Psoas muscle (tissue), 8 donors: Measurements from ENCODE around the gene AFAP1. TPM values are rescaled to one million over a fixed set of nuclear protein-coding genes. Genes with fewer than 3 reads are reported as not detected.
"Not testable (repeated sequence)": the region's sequence is repeated elsewhere in the genome, so short reads cannot be mapped to it uniquely, and the experiment has no call there.

ENCODE experiments used
- ATAC-seq, 4 donors: fragments of 200-7000 bp; cut with Tn5 transposase; one replicate each; pipeline ENCODE4 v1.9.1; 2020; ENCODE audit warnings: moderate library complexity in 3 of 4, mild to moderate bottlenecking in 2 of 4
- DNase-seq, 2 donors: peaks; one replicate each; pipeline ENCODE4 v3.0.0-alpha.2; 2020
- H3K27ac ChIP-seq: fragments of 200-600 bp; one replicate; pipeline ENCODE4 v1.8.0; 2022
- H3K27me3 ChIP-seq, 3 donors: fragments of 200-600 bp in 1 of 3; one replicate each; pipeline versions ENCODE4 v1.6.1 to v1.8.0; 2013 to 2022; ENCODE audit warnings: low read length in 2 of 3, mild to moderate bottlenecking in 2 of 3, moderate library complexity in 1 of 3; ENCODE audit not compliant: insufficient read depth in 3 of 3
- H3K36me3 ChIP-seq, 2 donors: fragments of 200-600 bp in 1 of 2; one replicate each; pipeline versions ENCODE4 v1.6.1 to v1.8.0; 2013 to 2022; ENCODE audit warnings: low read depth in 1 of 2, mild to moderate bottlenecking in 1 of 2, moderate library complexity in 1 of 2; ENCODE audit not compliant: insufficient read depth in 1 of 2
- H3K4me1 ChIP-seq: fragments of 200-600 bp; one replicate; pipeline ENCODE4 v1.8.0; 2022
- H3K4me3 ChIP-seq: fragments of 200-600 bp; one replicate; pipeline ENCODE4 v1.8.0; 2022; ENCODE audit warnings: mild to moderate bottlenecking
- H3K9me3 ChIP-seq: fragments of 200-600 bp; one replicate; pipeline ENCODE4 v1.8.0; 2022
- WGBS, 3 donors: extraction: QIAGEN DNeasy Blood & Tissue Kit; methylation state at CpG; one replicate each; pipeline versions ENCODE4 v1.1.6 to v1.1.7; 2013; 5-methylcytosine and 5-hydroxymethylcytosine counted together
- intact Hi-C, 2 donors: fragments of 100-400 bp; cut with DNase I; formaldehyde crosslinking; loops; one replicate each; pipeline versions ENCODE4 v1.11.0 to v1.14.2; 2022
- polyA plus RNA-seq, 3 donors: library from polyadenylated mRNA; stranded (reverse); fragments of 200-250 nt; gene quantifications; one replicate each; pipeline ENCODE4 v1.2.3, GENCODE V29; 2013
- total RNA-seq, 4 donors: library from RNA; stranded (reverse); fragmentation: NEBNext Ultra II Directional in 2 of 4; extraction: Animal tissue kit (Norgen Biotek cat#: 25700) in 2 of 4; gene quantifications; one replicate each; pipeline versions ENCODE4 v1.2.1 to v1.2.4, GENCODE V29; 2021 to 2023
- TF ChIP-seq, protein P1 (sequence below): fragments of 200-600 bp; IDR thresholded peaks from one replicate; pipeline ENCODE4 v1.8.0; 2022; ENCODE audit warnings: antibody characterized with exemption
- donor health status: healthy with polysubstance abuse.
- donor health status: DM: no; HTN: no; CAD: no; lungs with moderate emphysema.
- donor health status: Bipolar disorder and iron deficiency.
- donor health status: healthy.
- donor health status: DM: yes; HTN: yes; CAD: no.
- donor health status: DM: no; HTN: no; CAD: no.
- donor health status: DM: no; HTN: no; CAD: no.
- donor health status: DM: yes; HTN: yes; CAD: no.

AFAP1 gene
- total and polyA plus RNA-seq, 7 donors, result 1.3 to 11.4 (median 2.6) TPM

DNA sequence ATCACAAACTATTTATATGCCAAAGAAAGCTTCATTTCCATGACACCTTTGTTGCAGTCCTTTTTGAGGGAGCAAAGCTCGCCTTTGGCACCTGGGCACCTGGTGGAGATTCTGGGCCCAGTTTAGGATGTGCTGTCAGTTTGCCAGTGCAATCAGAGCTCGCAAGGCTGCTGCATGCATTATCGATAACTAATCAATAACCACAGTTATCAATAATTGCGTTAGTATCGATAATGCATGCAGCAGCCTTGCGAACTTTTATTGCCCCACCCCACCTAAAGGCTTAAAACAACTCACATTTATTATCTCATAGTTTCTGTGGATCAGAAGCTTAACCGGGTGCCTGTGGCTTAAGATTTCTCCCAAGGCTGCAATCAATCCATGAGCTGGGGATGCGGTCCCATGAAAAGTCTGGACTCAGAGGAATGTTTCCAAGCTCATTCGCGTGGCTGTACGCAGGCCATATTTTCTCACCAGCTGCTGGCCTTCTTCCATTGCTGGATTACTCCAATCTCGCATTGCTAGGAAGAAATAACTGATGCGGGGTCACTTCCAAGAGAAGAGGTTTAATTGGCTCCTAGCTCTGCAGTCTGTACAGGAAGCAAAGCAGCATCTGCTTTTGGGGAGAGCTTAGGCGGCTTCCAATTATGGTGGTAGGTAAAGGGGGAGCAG is 6.2 kb upstream of the AFAP1 start:
- no peak overlapping the region for H3K4me3 ChIP-seq
- no peak overlapping the region for H3K27ac ChIP-seq
- DNase-seq (no peak), ATAC-seq (no peak)
- TF ChIP-seq, protein P1, sequence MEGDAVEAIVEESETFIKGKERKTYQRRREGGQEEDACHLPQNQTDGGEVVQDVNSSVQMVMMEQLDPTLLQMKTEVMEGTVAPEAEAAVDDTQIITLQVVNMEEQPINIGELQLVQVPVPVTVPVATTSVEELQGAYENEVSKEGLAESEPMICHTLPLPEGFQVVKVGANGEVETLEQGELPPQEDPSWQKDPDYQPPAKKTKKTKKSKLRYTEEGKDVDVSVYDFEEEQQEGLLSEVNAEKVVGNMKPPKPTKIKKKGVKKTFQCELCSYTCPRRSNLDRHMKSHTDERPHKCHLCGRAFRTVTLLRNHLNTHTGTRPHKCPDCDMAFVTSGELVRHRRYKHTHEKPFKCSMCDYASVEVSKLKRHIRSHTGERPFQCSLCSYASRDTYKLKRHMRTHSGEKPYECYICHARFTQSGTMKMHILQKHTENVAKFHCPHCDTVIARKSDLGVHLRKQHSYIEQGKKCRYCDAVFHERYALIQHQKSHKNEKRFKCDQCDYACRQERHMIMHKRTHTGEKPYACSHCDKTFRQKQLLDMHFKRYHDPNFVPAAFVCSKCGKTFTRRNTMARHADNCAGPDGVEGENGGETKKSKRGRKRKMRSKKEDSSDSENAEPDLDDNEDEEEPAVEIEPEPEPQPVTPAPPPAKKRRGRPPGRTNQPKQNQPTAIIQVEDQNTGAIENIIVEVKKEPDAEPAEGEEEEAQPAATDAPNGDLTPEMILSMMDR, result no peak
- 63 to 66% (median 65%) methylated on average over 14 of the region's 14 CpGs for WGBS, 3 donors
- no peaks in the 10 kb centered on the region for H3K27me3 ChIP-seq
- H3K9me3 ChIP-seq, result no peaks in the 10 kb centered on the region
- no peaks in the 10 kb centered on the region for H3K36me3 ChIP-seq
- intact Hi-C loops, result no loop called here
- no peaks in the 10 kb centered on the region for H3K4me1 ChIP-seq

DNA sequence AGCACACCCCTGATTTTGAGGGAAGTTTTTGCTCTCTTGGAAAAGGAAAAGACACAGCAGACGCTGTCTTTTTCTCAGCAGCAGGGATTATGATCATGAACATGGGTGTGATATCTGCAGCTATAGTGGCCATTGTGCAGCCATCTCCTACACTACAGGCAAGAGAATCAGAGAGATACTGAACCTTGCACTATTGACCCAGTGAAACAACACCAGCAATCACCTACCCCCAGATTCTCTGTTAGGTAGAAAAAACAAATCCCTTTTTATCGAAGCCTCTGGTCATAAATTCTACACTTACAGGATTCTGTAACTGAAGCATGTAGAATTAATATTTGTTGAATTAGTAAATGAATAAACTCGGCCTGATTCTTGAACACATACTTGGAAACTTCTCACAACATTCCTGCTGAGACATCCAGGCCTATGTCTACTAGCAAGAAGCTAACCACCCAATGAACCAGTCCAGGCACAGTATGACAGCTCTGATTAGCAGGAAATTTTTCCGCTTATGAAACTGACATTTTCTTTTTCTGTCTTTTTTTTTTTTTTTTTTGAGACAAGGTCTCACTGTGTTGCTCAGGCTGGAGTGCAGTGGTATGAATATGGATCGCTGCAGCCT is 5.0 kb upstream of the AFAP1 start:
- Histone ChIP-seq H3K27me3 (no peaks in the 10 kb centered on the region), H3K4me1 (no peaks in the 10 kb centered on the region), H3K9me3 (no peaks in the 10 kb centered on the region), H3K4me3 (no peak overlapping the region), H3K36me3 (no peaks in the 10 kb centered on the region), H3K27ac (no peak overlapping the region)
- DNase-seq (no peak), ATAC-seq (no peak)
- intact Hi-C loops, result no loop called here
- 90 to 95% (median 93%) methylated on average over 5 of the region's 5 CpGs for WGBS, 3 donors
- TF ChIP-seq, protein P1, result no peak

DNA sequence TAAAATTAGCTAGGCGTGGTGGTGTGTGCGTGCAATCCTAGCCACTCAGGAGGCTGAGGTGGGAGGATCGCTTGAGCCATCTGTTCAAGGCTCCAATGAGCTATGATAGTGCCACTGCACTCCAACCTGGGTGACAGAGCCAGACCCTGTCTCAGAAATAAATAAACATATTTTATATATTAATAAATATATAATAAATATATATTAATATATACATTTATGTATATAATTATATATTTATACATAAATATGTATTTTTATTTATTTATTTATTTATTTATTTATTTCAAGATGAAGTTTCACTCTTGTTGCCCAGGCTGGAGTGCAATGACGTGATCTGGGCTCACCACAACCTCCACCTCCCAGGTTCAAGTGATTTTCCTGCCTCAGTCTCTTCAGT is 4.0 kb upstream of the AFAP1 start:
- H3K27me3 ChIP-seq, H3K36me3 ChIP-seq, H3K4me3 ChIP-seq, ATAC-seq, H3K4me1 ChIP-seq, DNase-seq, H3K27ac ChIP-seq, H3K9me3 ChIP-seq, intact Hi-C loops: not testable (repeated sequence)
- WGBS, 3 donors, result 96 to 98% (median 97%) methylated on average over 4 of the region's 4 CpGs

DNA sequence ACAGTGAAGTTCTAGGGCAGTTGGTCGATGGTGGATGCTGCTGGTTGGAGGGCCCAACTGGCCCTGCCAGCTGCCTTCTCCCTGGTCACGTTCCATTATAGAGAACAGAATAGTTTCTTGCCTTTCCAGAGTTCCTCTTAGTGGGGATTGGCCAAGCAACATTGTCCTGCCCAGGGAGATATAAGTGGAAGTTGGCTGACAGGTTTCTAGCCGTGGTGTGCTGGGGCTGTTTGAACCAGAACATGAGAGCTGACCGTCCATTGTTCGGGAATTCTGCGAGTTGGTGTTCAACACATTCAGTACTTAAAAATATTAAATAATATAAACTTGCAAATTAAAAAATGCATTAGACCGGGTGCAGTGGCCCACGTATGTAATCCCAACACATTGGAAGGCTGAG is 3.5 kb upstream of the AFAP1 start:
- no peaks in the 10 kb centered on the region for H3K36me3 ChIP-seq
- WGBS, 3 donors, result 89 to 97% (median 96%) methylated on average over 8 of the region's 8 CpGs

DNA sequence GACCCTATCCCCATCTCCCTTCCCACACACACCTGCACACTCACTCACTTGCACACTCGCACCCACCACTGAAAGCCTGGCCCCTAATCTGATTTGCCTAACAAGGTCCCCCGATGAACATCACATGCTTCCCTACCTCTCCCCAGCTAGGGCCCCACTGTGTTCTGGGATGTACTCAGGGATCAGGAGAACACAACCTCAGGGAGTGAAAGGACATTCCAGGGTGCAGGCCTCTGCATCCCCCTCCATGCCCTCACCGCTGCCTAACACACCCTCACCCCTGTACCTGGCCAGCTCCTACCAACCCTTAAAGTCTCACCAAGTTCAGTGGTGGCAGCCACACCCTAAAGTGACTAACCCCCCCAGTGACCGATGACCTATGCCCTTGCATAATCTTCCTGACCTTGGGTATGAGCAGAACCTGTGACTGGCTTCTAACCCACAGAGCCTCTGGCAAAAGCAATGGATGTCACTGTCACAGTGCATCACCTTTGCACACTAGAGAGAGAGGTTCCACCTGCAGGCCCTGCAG is 2.4 kb upstream of the AFAP1 start:
- no peaks in the 10 kb centered on the region for H3K9me3 ChIP-seq
- 90 to 99% (median 91%) methylated on average over 4 of the region's 4 CpGs for WGBS, 3 donors
- H3K27ac ChIP-seq, result no peak overlapping the region
- intact Hi-C loops, result no loop called here
- no peak overlapping the region for H3K4me3 ChIP-seq
- DNase-seq, result no peak
- no peak for ATAC-seq
- peaks cover 0 to 15% (median 13%) of the 10 kb centered on the region in 3 donors for H3K27me3 ChIP-seq
- no peaks in the 10 kb centered on the region for H3K4me1 ChIP-seq
- H3K36me3 ChIP-seq, result no peaks in the 10 kb centered on the region
- TF ChIP-seq, protein P1, result no peak

More for the DNA sequence above, 3.5 kb upstream of the AFAP1 start:
- TF ChIP-seq, protein P1, result no peak
- H3K9me3 ChIP-seq, result no peaks in the 10 kb centered on the region
- intact Hi-C loops, result no loop called here
- H3K4me3 ChIP-seq, result no peak overlapping the region
- H3K4me1 ChIP-seq, result no peaks in the 10 kb centered on the region
- H3K27ac ChIP-seq, result no peak overlapping the region
- DNase-seq, result no peak
- H3K27me3 ChIP-seq, result peaks cover 0 to 10% (median 9%) of the 10 kb centered on the region in 3 donors
- ATAC-seq, result no peak
